ENCODE measurements around the gene ABCC6. TPM values are rescaled to one million over a fixed set of nuclear protein-coding genes. Genes with fewer than 3 reads are reported as not detected.
"Not testable (repeated sequence)": the region's sequence is repeated elsewhere in the genome, so short reads cannot be mapped to it uniquely, and the experiment has no call there.

The ABCC6 gene
- total RNA-seq, 1 experiment from 2014 or later = 12.8 TPM

DNA sequence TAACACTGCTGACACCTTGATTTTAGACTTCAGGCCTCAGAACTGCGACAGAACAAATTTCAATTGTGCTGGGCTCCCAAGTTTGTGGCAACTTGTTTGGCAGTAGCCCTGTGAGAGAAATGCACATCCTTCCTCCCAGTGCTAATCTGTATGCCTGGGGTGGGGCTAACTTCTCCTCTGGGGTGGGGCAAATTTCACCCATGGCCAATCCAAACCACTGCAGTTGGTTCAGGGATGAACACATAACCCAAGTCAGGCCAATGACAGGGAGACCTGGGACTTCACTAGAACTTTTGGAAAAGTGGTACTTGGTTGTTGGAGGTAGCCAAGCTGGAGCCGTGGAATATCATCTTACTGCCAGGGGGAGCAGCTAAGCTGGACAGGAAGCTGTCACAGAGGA is 56.3 kb downstream of the ABCC6 start:
- in situ Hi-C loops (cut with HindIII; ENCODE audit: low sequenced_read_pairs) = no loop called here
- DNase-seq (ENCODE audit: low spot score) = no peak

DNA sequence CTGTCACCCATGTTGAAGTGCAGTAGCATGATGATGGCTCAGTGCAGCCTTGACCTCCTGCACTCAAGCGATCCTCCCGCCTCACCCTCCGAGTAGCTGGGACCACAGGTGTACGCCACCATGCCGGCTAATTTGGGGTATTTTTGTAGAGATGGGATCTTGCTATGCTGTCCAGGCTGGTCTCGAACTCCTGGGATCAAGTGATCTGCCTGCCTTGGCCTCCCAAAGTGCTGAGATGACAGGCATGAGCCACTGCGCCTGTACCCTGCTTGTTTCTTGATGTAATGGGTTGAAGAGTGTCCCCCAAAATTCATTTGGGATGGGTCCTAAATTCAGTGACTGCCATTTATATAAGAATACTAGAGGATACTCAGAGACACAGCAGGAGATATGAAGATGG is 57.2 kb downstream of the ABCC6 start:
- DNase-seq (ENCODE audit: low spot score) = no peak
- in situ Hi-C loops (cut with HindIII; ENCODE audit: low sequenced_read_pairs) = no loop called here

DNA sequence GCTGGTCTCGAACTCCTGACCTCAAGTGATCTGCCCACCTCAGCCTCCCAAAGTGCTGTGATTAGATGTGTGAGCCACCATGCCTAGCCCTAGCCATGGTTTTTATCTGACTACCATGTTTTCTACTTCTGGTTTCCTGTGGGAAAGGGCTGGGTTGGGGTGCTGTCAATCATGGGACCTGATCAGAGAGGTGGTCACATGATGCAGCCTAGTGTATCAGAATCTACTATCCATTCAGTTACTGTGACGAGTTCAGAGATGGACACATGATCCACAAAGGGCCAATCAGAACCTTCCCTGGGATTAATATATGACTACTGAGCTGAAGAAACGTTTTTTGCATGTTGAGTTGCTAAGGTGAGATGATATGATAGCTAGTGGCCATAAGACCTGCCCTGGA is 59.1 kb downstream of the ABCC6 start:
- DNase-seq (ENCODE audit: low spot score) = no peak
- in situ Hi-C loops (cut with HindIII; ENCODE audit: low sequenced_read_pairs) = no loop called here

DNA sequence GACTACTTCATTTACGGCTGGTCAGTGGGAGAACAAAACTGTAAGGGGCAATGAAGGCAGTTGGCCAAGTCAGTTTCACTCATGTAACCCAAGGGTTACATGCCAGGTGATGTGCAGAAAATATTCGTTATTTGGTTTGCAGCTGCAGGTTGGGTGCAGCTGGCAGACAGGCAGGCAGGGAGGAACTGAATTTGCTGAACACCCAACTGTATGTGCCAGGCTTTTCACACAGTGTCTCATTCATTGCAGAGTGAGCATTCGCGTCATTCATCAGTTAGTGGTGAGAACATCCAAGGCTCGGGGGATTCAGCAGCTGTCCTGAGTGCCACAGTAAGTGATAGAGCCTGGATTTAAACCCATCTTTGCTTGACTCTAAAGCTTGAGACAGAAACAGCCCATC is 59.7 kb downstream of the ABCC6 start:
- in situ Hi-C loops (cut with HindIII; ENCODE audit: low sequenced_read_pairs) = no loop called here
- DNase-seq (ENCODE audit: low spot score) = no peak

DNA sequence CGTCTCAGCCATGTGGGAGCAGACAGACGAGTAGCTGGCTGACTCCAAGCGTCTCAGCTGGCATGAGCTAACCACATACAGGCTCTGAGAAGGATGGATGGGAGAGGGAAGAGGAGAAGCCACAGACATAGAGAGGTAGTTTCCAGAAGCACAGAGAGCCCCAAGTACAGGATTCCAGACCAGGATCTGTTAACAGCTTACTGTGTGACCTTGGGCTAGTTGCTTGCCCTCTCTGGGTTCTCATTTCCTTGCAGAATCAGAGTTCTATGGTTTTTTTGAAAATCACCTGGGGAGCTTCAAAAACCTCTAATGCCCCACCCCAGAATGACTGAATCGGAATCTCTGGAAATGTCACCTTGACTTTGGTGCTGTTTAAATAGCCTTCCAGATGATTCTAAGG is 60.2 kb downstream of the ABCC6 start:
- in situ Hi-C loops (cut with HindIII; ENCODE audit: low sequenced_read_pairs) = no loop called here
- no peak for DNase-seq (ENCODE audit: low spot score)

DNA sequence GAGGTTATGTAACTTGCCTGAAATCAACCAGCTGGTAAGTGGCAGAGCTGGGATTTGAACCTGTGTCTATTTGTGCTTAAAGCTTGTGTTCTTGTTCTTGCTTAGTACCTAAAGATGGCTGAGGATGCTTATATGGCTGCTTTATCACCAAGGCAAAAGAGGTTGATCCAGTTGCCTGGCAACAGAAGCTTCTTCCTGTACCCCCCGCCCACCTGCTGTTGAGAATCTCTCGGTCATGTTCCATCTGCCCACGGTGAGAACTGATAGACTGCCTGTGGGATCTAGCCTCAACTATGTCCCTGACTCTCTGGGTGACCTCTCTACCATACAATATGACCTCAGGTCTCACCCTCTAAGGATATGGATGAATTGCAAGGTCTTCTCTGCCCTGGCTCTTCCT is 60.7 kb downstream of the ABCC6 start:
- no peak for DNase-seq (ENCODE audit: low spot score)
- in situ Hi-C loops (cut with HindIII; ENCODE audit: low sequenced_read_pairs) = no loop called here

DNA sequence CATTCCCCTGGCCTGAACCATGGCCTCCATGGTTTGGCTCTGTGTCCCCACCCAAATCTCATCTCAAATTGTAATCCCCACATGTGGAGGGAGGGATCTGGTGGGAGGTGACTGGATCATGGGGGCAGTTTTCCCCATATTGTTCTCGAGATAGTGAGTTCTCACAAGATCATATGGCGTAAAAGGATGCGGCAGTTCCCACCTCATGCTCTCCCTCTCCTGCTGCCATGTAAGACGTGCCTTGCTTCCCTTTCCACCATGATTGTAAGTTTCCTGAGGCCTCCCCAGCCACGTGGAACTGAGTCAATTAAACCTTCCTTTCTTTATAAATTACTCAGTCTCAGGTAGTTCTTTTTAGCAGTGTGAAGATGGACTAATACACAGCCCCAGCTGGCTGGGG is 61.5 kb downstream of the ABCC6 start:
- DNase-seq (ENCODE audit: low spot score); in situ Hi-C loops (cut with HindIII; ENCODE audit: low sequenced_read_pairs): not testable (repeated sequence)

DNA sequence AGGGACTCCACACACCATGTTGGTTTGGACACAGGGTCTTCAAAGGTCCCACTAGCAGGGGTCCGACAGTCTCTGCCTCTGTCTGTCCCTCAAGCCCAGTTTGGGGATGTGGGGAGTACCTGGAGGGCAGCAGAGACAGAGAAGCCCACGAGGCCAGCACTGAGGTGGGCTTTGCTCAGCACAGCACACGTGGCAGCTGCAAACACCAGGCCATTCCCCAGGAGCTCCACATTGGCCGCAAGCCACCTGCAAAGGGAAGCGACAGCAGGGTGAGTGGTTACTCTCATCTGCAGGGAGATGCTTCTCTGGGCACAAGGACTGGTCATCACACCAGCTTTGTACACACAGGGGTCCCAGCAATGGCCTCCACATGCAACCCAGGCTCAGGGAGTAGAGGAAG is 62.0 kb downstream of the ABCC6 start:
- in situ Hi-C loops (cut with HindIII; ENCODE audit: low sequenced_read_pairs) = no loop called here
- no peak for DNase-seq (ENCODE audit: low spot score)

DNA sequence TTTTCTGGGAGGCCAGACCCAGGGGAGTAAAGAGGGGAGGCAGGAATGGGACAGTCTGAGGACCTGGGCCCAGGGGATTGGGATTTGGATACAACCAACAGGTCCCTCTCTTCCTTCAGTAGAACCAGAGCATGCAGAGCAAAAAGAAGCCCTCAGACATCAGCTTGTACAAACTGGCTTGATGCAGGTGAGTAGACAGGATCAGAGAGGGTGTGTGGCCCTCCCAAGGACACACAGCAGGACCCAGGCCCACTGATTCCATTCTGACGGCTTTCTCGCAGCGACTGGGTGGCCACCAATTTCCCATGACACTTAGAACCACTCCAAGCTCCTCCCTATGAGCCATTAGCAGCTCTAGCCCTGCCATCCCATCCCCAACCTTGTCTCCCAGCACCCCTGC is 63.6 kb downstream of the ABCC6 start:
- in situ Hi-C loops (cut with HindIII; ENCODE audit: low sequenced_read_pairs) = no loop called here
- no peak for DNase-seq (ENCODE audit: low spot score)

DNA sequence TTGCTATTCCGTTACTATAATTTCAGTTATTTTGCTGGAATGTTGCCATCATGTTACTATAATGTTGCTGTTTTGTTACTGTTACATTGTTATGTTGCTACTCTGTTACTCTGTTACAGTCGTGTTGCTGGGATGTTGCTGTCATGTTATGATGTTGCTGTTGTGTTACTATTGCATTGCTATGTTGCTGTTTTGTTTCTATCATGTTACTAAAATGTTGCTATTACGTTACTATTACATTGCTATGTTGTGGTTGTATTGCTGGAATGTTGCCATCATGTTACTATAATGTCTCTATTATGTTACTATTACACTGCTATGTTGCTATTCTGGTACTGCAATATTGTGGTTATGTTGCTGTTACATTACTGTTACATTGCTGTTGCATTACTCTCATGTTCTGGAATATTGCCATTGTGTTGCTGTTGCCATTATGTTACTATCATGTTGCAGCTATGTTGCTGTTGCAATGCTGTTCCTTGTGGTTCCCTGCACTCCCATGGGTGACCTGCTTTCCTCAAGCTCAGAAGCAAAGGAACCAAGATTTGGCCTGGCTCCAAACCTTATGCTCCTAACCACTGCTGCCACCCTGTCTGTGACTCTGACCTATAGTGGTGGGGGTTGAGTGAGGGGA is 64.4 kb downstream of the ABCC6 start:
- in situ Hi-C loops (cut with HindIII; ENCODE audit: low sequenced_read_pairs) = no loop called here
- no peak for DNase-seq (ENCODE audit: low spot score)

DNA sequence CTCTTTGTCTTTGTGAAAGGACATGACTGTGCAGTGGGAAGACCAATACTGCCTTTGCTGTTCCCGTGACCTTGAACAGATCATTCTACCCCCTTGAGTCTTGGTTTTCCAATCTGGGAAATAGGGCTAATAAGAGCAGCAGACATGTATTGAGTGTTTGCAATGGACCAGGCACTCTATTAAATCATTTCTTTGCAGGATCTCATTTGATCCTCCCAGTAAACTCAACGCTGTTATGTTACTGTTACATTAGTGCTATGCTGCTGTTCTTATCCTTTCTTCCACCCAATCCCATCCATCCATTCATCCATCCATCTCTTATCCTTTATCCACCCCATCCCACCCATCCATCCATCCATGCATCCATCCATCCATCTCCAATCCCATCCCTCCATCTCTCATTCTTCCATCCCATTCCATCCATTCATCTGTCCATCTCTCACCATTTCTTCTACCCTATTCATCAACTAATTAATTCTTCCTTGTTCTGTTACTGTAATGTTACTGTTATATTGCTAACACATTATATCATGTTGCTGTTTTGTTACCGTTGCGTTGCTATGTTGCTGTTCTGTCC is 65.1 kb downstream of the ABCC6 start:
- in situ Hi-C loops (cut with HindIII; ENCODE audit: low sequenced_read_pairs) = no loop called here
- DNase-seq (ENCODE audit: low spot score) = no peak

DNA sequence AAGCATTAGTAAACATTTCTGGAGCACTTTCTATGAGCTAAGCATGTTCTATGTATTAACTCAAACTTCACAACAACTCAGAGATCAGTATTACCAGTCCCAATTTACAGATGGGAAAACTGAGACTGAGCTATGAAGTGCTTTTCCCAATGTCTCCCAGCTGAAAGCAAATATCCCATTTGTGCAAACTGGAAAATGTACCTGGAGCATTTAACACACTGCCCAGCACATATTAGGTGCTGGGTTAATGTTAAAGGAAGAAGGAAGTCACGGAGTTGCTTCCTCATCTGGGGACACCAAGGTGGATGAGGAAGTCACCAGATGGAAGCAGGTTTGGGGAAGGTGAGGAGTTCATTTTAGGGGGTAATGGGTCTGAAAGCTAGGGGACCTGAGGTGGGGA is 66.1 kb downstream of the ABCC6 start:
- in situ Hi-C loops (cut with HindIII; ENCODE audit: low sequenced_read_pairs) = no loop called here
- DNase-seq (ENCODE audit: low spot score) = no peak

DNA sequence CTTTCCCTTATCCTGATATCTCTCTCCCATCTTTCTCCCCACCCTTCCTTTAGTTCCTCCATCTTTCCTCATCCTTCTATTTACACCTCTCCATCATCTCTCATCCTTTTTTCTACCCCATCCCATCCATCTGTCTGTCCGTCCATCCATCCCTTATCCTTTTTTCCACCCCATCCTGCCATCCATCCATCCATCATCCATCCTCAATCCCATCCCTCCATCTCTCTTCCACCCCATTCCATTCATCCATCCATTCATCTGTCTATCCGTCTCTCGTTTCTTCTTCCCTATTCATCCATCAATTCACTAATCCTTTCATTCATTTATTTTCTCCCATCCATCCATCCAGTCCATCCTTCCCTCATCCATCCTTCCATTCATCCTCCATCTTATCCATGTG is 68.1 kb downstream of the ABCC6 start:
- in situ Hi-C loops (cut with HindIII; ENCODE audit: low sequenced_read_pairs) = no loop called here

DNA sequence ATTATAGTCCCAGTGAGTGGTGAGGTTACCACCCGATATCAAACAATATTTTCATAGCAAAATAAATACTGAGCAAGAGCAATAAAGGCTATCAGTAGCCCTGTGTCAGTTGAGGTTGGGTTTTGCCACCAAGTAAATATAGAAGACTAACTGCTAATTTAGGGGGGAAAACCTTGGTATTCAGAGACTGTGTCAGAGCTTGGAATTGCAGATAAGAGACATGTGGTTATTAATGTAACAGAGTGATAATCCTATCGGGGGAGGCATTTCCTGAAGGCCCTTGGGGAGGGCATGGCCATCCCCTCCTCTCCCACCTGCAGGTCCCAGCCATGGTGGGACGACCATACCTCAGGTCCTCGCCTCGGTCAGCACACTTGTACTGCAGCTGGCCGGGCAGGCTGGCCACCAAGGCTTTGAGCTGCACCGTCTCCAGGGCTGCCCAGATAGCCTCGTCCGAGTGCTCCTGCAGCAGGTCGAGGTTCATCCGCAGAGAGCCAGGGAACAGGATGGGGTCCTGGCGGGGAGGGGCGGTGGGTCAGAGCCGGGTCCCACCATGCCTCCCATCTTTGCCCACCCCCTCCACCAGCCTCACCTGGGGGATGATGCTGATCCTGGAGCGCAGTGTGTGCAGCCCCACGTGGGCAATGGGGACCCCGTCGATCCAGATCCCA is 68.9 kb downstream of the ABCC6 start:
- in situ Hi-C loops (cut with HindIII; ENCODE audit: low sequenced_read_pairs) = no loop called here
- no peak for DNase-seq (ENCODE audit: low spot score)

More for the DNA sequence above, 68.1 kb downstream of the ABCC6 start:
- no peak for DNase-seq (ENCODE audit: low spot score)

DNA sequence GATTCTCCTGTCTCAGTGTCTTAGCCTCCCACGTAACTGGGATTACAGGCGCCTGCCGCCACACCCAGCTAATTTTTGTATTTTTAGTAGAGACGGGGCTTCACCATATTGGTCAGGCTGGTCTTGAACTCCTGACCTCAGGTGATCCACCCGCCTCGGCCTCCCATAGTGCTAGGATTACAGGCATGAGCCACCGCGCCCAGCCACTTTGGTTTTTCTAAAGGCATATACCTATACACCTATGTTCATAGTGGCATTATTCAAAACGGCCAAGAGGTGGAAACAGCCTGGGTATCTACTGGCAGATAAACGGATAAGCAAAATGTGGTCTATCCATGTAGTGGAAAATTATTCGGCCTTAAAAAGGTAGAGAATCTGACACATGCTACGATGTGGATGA is 70.3 kb downstream of the ABCC6 start:
- DNase-seq (ENCODE audit: low spot score); in situ Hi-C loops (cut with HindIII; ENCODE audit: low sequenced_read_pairs): not testable (repeated sequence)

DNA sequence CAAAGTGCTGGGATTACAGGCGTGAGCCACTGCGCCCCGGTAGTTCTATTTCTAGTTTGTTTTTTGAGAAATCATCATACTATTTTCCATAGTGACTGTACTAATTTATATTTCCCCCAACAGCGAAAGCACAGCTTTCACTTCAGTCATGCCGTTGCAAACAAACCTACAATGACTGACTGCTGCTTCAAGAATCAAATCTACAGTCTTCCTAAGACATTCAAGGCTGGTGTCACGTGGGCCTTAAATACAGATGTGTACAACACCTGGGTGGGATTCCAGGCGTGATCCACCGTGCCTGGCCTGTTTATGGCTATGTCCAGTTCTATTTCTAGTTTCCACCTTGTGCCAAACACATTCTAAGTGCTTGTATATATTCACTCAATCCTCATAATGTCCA is 72.0 kb downstream of the ABCC6 start:
- in situ Hi-C loops (cut with HindIII; ENCODE audit: low sequenced_read_pairs) = no loop called here
- no peak for DNase-seq (ENCODE audit: low spot score)

DNA sequence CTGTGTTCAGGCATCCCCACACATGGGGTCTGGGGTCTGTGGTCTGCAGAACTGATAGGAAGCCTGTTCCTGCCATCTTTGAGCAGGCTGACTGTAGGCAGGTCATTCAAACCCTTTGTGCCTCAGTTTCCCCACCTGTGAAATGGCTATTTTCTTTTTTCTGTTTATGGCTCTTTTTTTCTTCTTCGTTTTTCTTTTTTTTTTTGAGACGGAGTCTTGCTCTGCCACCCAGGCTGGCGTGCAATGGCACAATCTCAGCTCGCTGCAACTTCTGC is 72.5 kb downstream of the ABCC6 start:
- in situ Hi-C loops (cut with HindIII; ENCODE audit: low sequenced_read_pairs) = no loop called here
- no peak for DNase-seq (ENCODE audit: low spot score)

DNA sequence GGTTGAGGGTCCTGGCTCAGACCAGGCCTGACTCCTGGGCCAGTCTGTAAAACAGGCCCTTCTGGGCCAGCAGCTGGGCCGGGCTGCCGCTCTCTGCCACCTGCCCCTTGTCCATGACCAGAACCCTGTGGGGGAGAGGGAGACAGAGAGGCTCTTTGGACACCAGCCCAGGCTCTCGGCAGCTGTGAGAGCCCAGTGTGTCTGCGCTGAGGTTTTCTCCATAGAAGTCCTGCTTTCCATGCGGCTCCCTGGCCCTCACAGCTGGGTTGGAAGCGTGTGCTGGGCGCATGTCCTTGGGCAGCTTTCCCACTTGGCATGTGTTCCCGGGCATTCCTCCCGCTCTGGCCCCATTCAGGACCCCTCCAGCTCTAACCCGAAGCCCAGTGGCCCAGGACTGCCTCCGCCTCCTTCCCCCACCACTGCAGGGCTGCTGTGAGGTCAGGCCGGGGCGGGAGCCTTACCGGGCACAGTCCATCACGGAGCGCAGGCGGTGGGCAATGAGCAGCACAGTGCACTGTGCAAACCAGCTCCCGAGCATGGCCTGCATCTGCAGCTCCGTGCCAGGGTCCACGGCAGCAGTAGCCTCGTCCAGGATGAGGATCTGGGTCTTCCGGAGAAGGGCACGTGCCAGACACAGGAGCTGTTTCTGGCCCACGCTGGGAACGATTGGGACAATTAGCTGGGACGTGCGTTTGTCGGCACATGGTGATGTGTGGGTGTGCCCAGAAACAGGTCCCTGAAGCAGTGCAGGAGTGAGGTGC is 73.0 kb downstream of the ABCC6 start:
- in situ Hi-C loops (cut with HindIII; ENCODE audit: low sequenced_read_pairs) = no loop called here
- DNase-seq (ENCODE audit: low spot score) = peak; percentile 15

DNA sequence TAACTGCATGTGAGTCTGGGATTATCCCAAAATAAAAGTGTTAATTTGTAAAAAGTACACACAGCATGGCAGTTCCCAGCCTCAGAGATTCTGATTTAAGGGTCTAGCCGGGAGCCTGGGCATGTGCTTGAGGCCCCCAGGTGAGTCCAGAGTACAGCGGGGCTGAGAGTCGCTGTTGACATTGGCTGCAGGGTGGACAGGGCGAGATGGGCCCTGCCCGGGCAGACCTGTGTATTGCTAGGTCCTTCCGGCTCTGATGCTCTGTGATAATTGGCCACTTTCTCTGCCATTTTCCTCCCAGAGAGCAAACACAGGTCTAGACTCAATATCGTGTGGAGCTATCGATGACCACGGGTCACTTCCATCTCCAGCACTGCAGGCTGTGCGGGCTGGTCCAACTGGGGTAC is 73.6 kb downstream of the ABCC6 start:
- in situ Hi-C loops (cut with HindIII; ENCODE audit: low sequenced_read_pairs) = no loop called here
- DNase-seq (ENCODE audit: low spot score) = no peak

DNA sequence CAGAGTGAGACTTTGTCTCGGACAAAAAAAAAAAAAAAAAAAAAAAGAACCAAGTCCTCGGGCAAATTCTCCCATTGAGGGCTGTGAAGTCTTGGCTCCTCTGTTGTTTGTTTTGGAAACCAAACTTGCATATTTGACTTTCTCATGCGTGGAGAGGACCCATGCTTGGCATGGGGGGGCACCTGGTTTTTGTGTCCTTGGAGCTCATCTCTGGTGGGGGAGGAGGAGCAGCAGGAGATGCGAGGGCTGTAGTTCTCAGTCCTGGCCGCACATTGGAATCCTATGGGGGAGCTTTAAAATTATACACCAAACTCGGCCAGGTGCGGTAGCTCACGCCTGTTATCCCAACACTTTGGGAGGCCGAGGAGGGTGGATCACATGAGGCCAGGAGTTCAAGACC is 74.5 kb downstream of the ABCC6 start:
- in situ Hi-C loops (cut with HindIII; ENCODE audit: low sequenced_read_pairs) = no loop called here
- no peak for DNase-seq (ENCODE audit: low spot score)
